HCT116 (cell line): Measurements from ENCODE around the gene DIO3. TPM values are rescaled to one million over a fixed set of nuclear protein-coding genes. Genes with fewer than 3 reads are reported as not detected.

Source experiments
- ATAC-seq: fragments of 200-7000 bp; cut with Tn5 transposase; 2 replicates; pipeline ENCODE4 v1.9.1; 2020; ENCODE audit warnings: mild to moderate bottlenecking, moderate library complexity
- BruUV-seq: library from RNA; stranded (reverse); fragments of 400-500 nt; replicated peaks from 2 replicates; lab custom pipeline; 2021; lab: Mats Ljungman, UMichigan
- CTCF ChIA-PET: fragments of 300-600 bp; sonication (Branson Sonifier 250); formaldehyde crosslinking; loops from one replicate; lab custom pipeline; 2021; ENCODE audit warnings: antibody characterized with exemption; lab: Charles Lee
- POLR2A ChIA-PET: fragments of 300-600, 350-600 bp; sonication (Branson Sonifier 250); formaldehyde crosslinking; loops from one replicate; lab custom pipeline; 2021; ENCODE audit warnings: antibody characterized with exemption; lab: Charles Lee
- RAD21 ChIA-PET, 2 experiments: fragments of 300-600 bp; sonication (Branson Sonifier 250); formaldehyde crosslinking; loops; one replicate each; lab custom pipeline; 2023; ENCODE audit warnings: low total read pairs in 2 of 2; ENCODE audit not compliant: uncharacterized antibody in 2 of 2, unreplicated experiment in 2 of 2, low non-redundant PET in 1 of 2; lab: Charles Lee
- DNase-seq: peaks from one replicate; pipeline ENCODE4 v3.0.0-alpha.2; 2010; ENCODE audit warnings: low read depth, low spot score
- H2AFZ ChIP-seq: fragments of 200-600 bp; shearing (Covaris generic), sonication (generic); 2 replicates; pipeline ENCODE4 v1.6.1; 2017; ENCODE audit warnings: low read depth, mixed run types, mixed read lengths, antibody characterized with exemption, low read length; ENCODE audit not compliant: poor library complexity, severe bottlenecking
- H3K27ac ChIP-seq: 2 replicates; pipeline ENCODE4 v1.5.1; 2012; ENCODE audit warnings: low read depth, low read length
- H3K27me3 ChIP-seq: fragments of 200-600 bp; sonication (generic); 2 replicates; pipeline ENCODE4 v1.6.1; 2016; ENCODE audit warnings: mixed run types, low read length, mixed read lengths; ENCODE audit not compliant: insufficient read depth
- H3K36me3 ChIP-seq, 2 experiments: fragments of 200-500 bp in 1 of 2; fragments of 200-600 bp in 1 of 2; sonication (Bioruptor generic) in 1 of 2; sonication (generic) in 1 of 2; 2 replicates each; pipeline versions ENCODE4 v1.5.1 to v1.6.1; 2014 to 2016; ENCODE audit warnings: low read length in 2 of 2, inconsistent platforms in 1 of 2, mixed read lengths in 1 of 2, mixed run types in 1 of 2; ENCODE audit not compliant: insufficient read depth in 2 of 2, control insufficient read depth in 1 of 2
- H3K4me1 ChIP-seq, 2 experiments: fragments of 200-600 bp in 1 of 2; sonication (generic) in 1 of 2; 2 replicates each; pipeline versions ENCODE4 v1.5.1 to v1.6.1; 2012 to 2017; ENCODE audit warnings: low read length in 2 of 2, inconsistent platforms in 1 of 2, mild to moderate bottlenecking in 1 of 2, mixed read lengths in 1 of 2, mixed run types in 1 of 2, moderate library complexity in 1 of 2; ENCODE audit not compliant: insufficient read depth in 2 of 2, control insufficient read depth in 1 of 2
- H3K4me2 ChIP-seq: fragments of 200-600 bp; sonication (generic); 2 replicates; pipeline ENCODE4 v1.6.1; 2017; ENCODE audit warnings: mixed run types, low read length, mixed read lengths
- H3K4me3 ChIP-seq, 2 experiments: fragments of 200-600 bp in 1 of 2; sonication (generic) in 1 of 2; replicated peaks in 1 of 2; 2 replicates each; pipeline ENCODE4 v1.5.1; 2011 to 2016; ENCODE audit warnings: low read length in 2 of 2, control low read depth in 1 of 2, low read depth in 1 of 2, mild to moderate bottlenecking in 1 of 2, mixed read lengths in 1 of 2, mixed run types in 1 of 2
- H3K79me2 ChIP-seq: fragments of 200-600 bp; sonication (generic); 2 replicates; pipeline ENCODE4 v1.6.1; 2017; ENCODE audit warnings: mild to moderate bottlenecking, mixed run types, low read length, moderate library complexity, mixed read lengths; ENCODE audit not compliant: insufficient read depth
- H3K9ac ChIP-seq: fragments of 200-600 bp; sonication (generic); 2 replicates; pipeline ENCODE4 v1.6.1; 2016; ENCODE audit warnings: low read length, mixed read lengths
- H3K9me2 ChIP-seq: fragments of 200-600 bp; sonication (generic), shearing (Covaris generic); 2 replicates; pipeline ENCODE4 v1.6.1; 2017; ENCODE audit warnings: mixed run types, mild to moderate bottlenecking, moderate library complexity; ENCODE audit not compliant: insufficient read depth
- H3K9me3 ChIP-seq, 2 experiments: fragments of 200-500 bp in 1 of 2; fragments of 200-600 bp in 1 of 2; sonication (Bioruptor generic) in 1 of 2; sonication (generic) in 1 of 2; 2 replicates each; pipeline ENCODE4 v1.6.1; 2014 to 2017; ENCODE audit warnings: low read length in 2 of 2, mixed read lengths in 2 of 2, inconsistent platforms in 1 of 2, low read depth in 1 of 2, mild to moderate bottlenecking in 1 of 2, mixed run types in 1 of 2, moderate library complexity in 1 of 2; ENCODE audit not compliant: control insufficient read depth in 1 of 2, insufficient read depth in 1 of 2
- H4K20me1 ChIP-seq: fragments of 200-600 bp; sonication (generic), shearing (Covaris generic); 2 replicates; pipeline ENCODE4 v1.6.1; 2017; ENCODE audit warnings: mixed run types, mild to moderate bottlenecking, moderate library complexity; ENCODE audit not compliant: insufficient read depth
- ATF3 ChIP-seq: IDR thresholded peaks from 2 replicates; pipeline ENCODE4 v1.6.1; 2012
- CEBPB ChIP-seq: IDR thresholded peaks from 2 replicates; pipeline ENCODE4 v1.6.1; 2012; ENCODE audit warnings: low read depth
- EGR1 ChIP-seq: IDR thresholded peaks from 2 replicates; pipeline ENCODE4 v1.6.1; 2012; ENCODE audit warnings: low read depth
- EZH2 ChIP-seq: fragments of 200-600 bp; sonication (generic); IDR thresholded peaks from 2 replicates; pipeline ENCODE4 v1.6.1; 2017; ENCODE audit warnings: antibody characterized with exemption, mixed run types
- MAX ChIP-seq: IDR thresholded peaks from 2 replicates; pipeline ENCODE4 v1.6.1; 2012
- POLR2A ChIP-seq: IDR thresholded peaks from 2 replicates; pipeline ENCODE4 v1.7.0; 2011; ENCODE audit warnings: borderline replicate concordance; ENCODE audit not compliant: insufficient read depth, insufficient read length; ENCODE audit errors: extremely low read depth
- POLR2AphosphoS5 ChIP-seq: IDR thresholded peaks from 2 replicates; pipeline ENCODE4 v1.6.1; 2011; ENCODE audit warnings: mild to moderate bottlenecking, low read depth, low read length, moderate library complexity
- SP1 ChIP-seq: IDR thresholded peaks from 2 replicates; pipeline ENCODE4 v1.6.1; 2012; ENCODE audit warnings: low read depth
- SRF ChIP-seq: IDR thresholded peaks from 2 replicates; pipeline ENCODE4 v1.6.1; 2012; ENCODE audit warnings: low read depth
- TCF7L2 ChIP-seq: IDR thresholded peaks from 2 replicates; pipeline ENCODE4 v1.7.0; 2011; ENCODE audit warnings: borderline replicate concordance, inconsistent platforms; ENCODE audit not compliant: insufficient read depth, insufficient read length; ENCODE audit errors: extremely low read depth
- YY1 ChIP-seq: IDR thresholded peaks from 2 replicates; pipeline ENCODE4 v1.6.1; 2011; ENCODE audit warnings: low read length, low read depth, moderate library complexity, mild to moderate bottlenecking; ENCODE audit not compliant: insufficient replicate concordance; ENCODE audit errors: extremely low read depth
- ZBTB33 ChIP-seq: IDR thresholded peaks from 2 replicates; pipeline ENCODE4 v1.6.1; 2011; ENCODE audit warnings: mild to moderate bottlenecking, low read length, moderate library complexity; ENCODE audit not compliant: insufficient replicate concordance; ENCODE audit errors: extremely low read depth
- intact Hi-C: fragments of 100-400 bp; cut with micrococcal nuclease; formaldehyde crosslinking; loops from 2 replicates; pipeline ENCODE4 v1.10.0; 2022
- total RNA-seq: library from RNA; stranded (reverse); gene quantifications from one replicate; pipeline ENCODE4 v1.2.1, GENCODE V29; 2021; ENCODE audit not compliant: unreplicated experiment
- TF ChIP-seq, protein P1 (sequence below): IDR thresholded peaks from 2 replicates; pipeline ENCODE4 v1.6.1; 2012; ENCODE audit warnings: low read depth

Gene DIO3
- total RNA-seq, 1 experiment from 2014 or later, result 0.34 TPM

- no peaks in the 10 kb centered on the region for H3K36me3 ChIP-seq
- H3K9me3 ChIP-seq, result no peaks in the 10 kb centered on the region
- ATAC-seq, result no peak
- BruUV-seq, result no TSS peak
- no peak overlapping the region for H3K4me2 ChIP-seq
- RAD21 ChIA-PET, result no interaction called here
- CTCF ChIA-PET, result no interaction called here
- H3K27me3 ChIP-seq, result no peaks in the 10 kb centered on the region
- H3K27ac ChIP-seq, result no peak overlapping the region
- no peak overlapping the region for H3K4me3 ChIP-seq
- H3K4me1 ChIP-seq, result no peaks in the 10 kb centered on the region
- no peaks in the 10 kb centered on the region for H3K79me2 ChIP-seq
- H2AFZ ChIP-seq, result no peak overlapping the region
- intact Hi-C loops, result no loop called here
- no peaks in the 10 kb centered on the region for H4K20me1 ChIP-seq
- H3K9ac ChIP-seq, result no peak overlapping the region
- TF ChIP-seq, protein P1, sequence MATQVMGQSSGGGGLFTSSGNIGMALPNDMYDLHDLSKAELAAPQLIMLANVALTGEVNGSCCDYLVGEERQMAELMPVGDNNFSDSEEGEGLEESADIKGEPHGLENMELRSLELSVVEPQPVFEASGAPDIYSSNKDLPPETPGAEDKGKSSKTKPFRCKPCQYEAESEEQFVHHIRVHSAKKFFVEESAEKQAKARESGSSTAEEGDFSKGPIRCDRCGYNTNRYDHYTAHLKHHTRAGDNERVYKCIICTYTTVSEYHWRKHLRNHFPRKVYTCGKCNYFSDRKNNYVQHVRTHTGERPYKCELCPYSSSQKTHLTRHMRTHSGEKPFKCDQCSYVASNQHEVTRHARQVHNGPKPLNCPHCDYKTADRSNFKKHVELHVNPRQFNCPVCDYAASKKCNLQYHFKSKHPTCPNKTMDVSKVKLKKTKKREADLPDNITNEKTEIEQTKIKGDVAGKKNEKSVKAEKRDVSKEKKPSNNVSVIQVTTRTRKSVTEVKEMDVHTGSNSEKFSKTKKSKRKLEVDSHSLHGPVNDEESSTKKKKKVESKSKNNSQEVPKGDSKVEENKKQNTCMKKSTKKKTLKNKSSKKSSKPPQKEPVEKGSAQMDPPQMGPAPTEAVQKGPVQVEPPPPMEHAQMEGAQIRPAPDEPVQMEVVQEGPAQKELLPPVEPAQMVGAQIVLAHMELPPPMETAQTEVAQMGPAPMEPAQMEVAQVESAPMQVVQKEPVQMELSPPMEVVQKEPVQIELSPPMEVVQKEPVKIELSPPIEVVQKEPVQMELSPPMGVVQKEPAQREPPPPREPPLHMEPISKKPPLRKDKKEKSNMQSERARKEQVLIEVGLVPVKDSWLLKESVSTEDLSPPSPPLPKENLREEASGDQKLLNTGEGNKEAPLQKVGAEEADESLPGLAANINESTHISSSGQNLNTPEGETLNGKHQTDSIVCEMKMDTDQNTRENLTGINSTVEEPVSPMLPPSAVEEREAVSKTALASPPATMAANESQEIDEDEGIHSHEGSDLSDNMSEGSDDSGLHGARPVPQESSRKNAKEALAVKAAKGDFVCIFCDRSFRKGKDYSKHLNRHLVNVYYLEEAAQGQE, result no peak
- TF ChIP-seq POLR2AphosphoS5 (no peak), SRF (no peak), EZH2 (no peak), TCF7L2 (no peak), SP1 (no peak), ZBTB33 (no peak), CEBPB (no peak), YY1 (no peak), MAX (no peak), POLR2A (no peak), ATF3 (no peak), EGR1 (no peak)
- no peaks in the 10 kb centered on the region for H3K9me2 ChIP-seq
- POLR2A ChIA-PET, result interaction anchor here (0.6 kb wide), 1 partner anchor 77 kb away, joined by 3 read pairs; no protein-coding TSS in a partner anchor
- no peak for DNase-seq
Observed at GRCh38 chr14:101540481-101541462, 20.5 kb upstream of the DIO3 start.
